Trophoblast cell (in vitro differentiated cells and primary cell): ENCODE data around the gene TGOLN2.

Experiments used
- DNase-seq, 2 donors: peaks; one replicate each; pipeline ENCODE4 v3.0.0-alpha.2; 2016
- H2AFZ ChIP-seq: 2 replicates; pipeline ENCODE4 v1.6.1; 2013; ENCODE audit warnings: low read length, moderate library complexity, mild to moderate bottlenecking; ENCODE audit not compliant: insufficient read depth, poor library complexity
- H2AK5ac ChIP-seq: 2 replicates; pipeline ENCODE4 v1.6.1; 2013; ENCODE audit warnings: mild to moderate bottlenecking, low read length
- H2BK120ac ChIP-seq: 2 replicates; pipeline ENCODE4 v1.6.1; 2013; ENCODE audit warnings: low read length, mild to moderate bottlenecking, moderate library complexity; ENCODE audit not compliant: insufficient read depth, poor library complexity
- H2BK12ac ChIP-seq: 2 replicates; pipeline ENCODE4 v1.6.1; 2013; ENCODE audit warnings: mild to moderate bottlenecking, low read length, moderate library complexity
- H2BK5ac ChIP-seq: 2 replicates; pipeline ENCODE4 v1.6.1; 2013; ENCODE audit warnings: low read length, low read depth, moderate library complexity, mild to moderate bottlenecking; ENCODE audit not compliant: poor library complexity
- H3K14ac ChIP-seq: 2 replicates; pipeline ENCODE4 v1.6.1; 2013; ENCODE audit warnings: mild to moderate bottlenecking, low read length
- H3K18ac ChIP-seq: 2 replicates; pipeline ENCODE4 v1.6.1; 2013; ENCODE audit warnings: mild to moderate bottlenecking, low read length
- H3K23ac ChIP-seq: 2 replicates; pipeline ENCODE4 v1.6.1; 2013; ENCODE audit warnings: low read length
- H3K27ac ChIP-seq: 2 replicates; pipeline ENCODE4 v1.5.1; 2013; ENCODE audit warnings: low read depth, mild to moderate bottlenecking, inconsistent platforms, low read length, moderate library complexity
- H3K27me3 ChIP-seq: 2 replicates; pipeline ENCODE4 v1.6.1; 2013; ENCODE audit warnings: inconsistent platforms, mild to moderate bottlenecking, low read length, moderate library complexity; ENCODE audit not compliant: insufficient read depth
- H3K36me3 ChIP-seq, 2 experiments: 1 replicate in 1 of 2; 2 replicates in 1 of 2; pipeline ENCODE4 v1.6.1; 2013; ENCODE audit warnings: low read length in 2 of 2, mild to moderate bottlenecking in 2 of 2, moderate library complexity in 1 of 2; ENCODE audit not compliant: insufficient read depth in 2 of 2, control insufficient read depth in 1 of 2
- H3K4ac ChIP-seq: 2 replicates; pipeline ENCODE4 v1.6.1; 2013; ENCODE audit warnings: low read depth, mild to moderate bottlenecking, low read length, moderate library complexity
- H3K4me1 ChIP-seq, 2 experiments: 1 replicate in 1 of 2; 2 replicates in 1 of 2; pipeline ENCODE4 v1.6.1; 2013; ENCODE audit warnings: low read length in 2 of 2, mild to moderate bottlenecking in 2 of 2, moderate library complexity in 1 of 2; ENCODE audit not compliant: insufficient read depth in 2 of 2, control insufficient read depth in 1 of 2
- H3K4me2 ChIP-seq: 2 replicates; pipeline ENCODE4 v1.6.1; 2013; ENCODE audit warnings: inconsistent platforms, mild to moderate bottlenecking, low read length, moderate library complexity
- H3K4me3 ChIP-seq: 2 replicates; pipeline ENCODE4 v1.5.1; 2013; ENCODE audit warnings: mild to moderate bottlenecking, low read depth, low read length, inconsistent platforms
- H3K79me1 ChIP-seq: one replicate; pipeline ENCODE4 v1.6.1; 2013; ENCODE audit warnings: low read length
- H3K79me2 ChIP-seq: 2 replicates; pipeline ENCODE4 v1.6.1; 2013; ENCODE audit warnings: low read length, mild to moderate bottlenecking; ENCODE audit not compliant: control insufficient read depth, insufficient read depth, poor library complexity
- H3K9ac ChIP-seq: 2 replicates; pipeline ENCODE4 v1.6.1; 2013; ENCODE audit warnings: mild to moderate bottlenecking, low read length
- H3K9me3 ChIP-seq: 2 replicates; pipeline ENCODE4 v1.6.1; 2013; ENCODE audit warnings: low read depth, mild to moderate bottlenecking, control low read depth, inconsistent platforms, low read length; ENCODE audit not compliant: insufficient read depth
- H4K12ac ChIP-seq: 2 replicates; pipeline ENCODE4 v1.6.1; 2013; ENCODE audit warnings: low read depth, mild to moderate bottlenecking, low read length, moderate library complexity
- H4K8ac ChIP-seq: 2 replicates; pipeline ENCODE4 v1.6.1; 2013; ENCODE audit warnings: low read depth, mild to moderate bottlenecking, low read length, moderate library complexity
- H4K91ac ChIP-seq: one replicate; pipeline ENCODE4 v1.6.1; 2013; ENCODE audit warnings: low read depth, mild to moderate bottlenecking, low read length, moderate library complexity
- WGBS: extraction: QIAGEN DNeasy Blood & Tissue Kit; methylation state at CpG from one replicate; pipeline ENCODE4 v1.1.7; 2013; ENCODE audit warnings: missing lambda C conversion rate; ENCODE audit not compliant: insufficient read length, insufficient coverage; ENCODE audit errors: extremely low coverage; 5-methylcytosine and 5-hydroxymethylcytosine counted together

Gene TGOLN2

GRCh38 chr2:85357736-85358135 lies 29.9 kb upstream of the TGOLN2 start:
- Histone ChIP-seq H3K4ac (no peak overlapping the region), H4K12ac (no peak overlapping the region), H3K9ac (no peak overlapping the region), H3K18ac (no peak overlapping the region), H3K9me3 (no peaks in the 10 kb centered on the region), H3K4me2 (no peak overlapping the region), H4K91ac (no peak overlapping the region), H3K4me1 (peaks cover 0 to 4% of the 10 kb centered on the region in 2 experiments), H4K8ac (no peak overlapping the region), H3K14ac (no peak overlapping the region), H2AK5ac (no peak overlapping the region), H2BK5ac (no peak overlapping the region), H3K27me3 (no peaks in the 10 kb centered on the region), H2BK120ac (no peak overlapping the region), H3K79me2 (peaks cover 2% of the 10 kb centered on the region), H3K23ac (no peak overlapping the region), H2AFZ (no peak overlapping the region), H3K27ac (no peak overlapping the region), H3K79me1 (peaks cover 2% of the 10 kb centered on the region), H3K36me3 (peaks cover 2 to 17% of the 10 kb centered on the region in 2 experiments), H3K4me3 (no peak overlapping the region), H2BK12ac (no peak overlapping the region)
- WGBS: no CpG with 5 or more reads among the region's 3 CpGs
- peak; percentile 27 to 67 for DNase-seq

GRCh38 chr2:85356186-85356585 lies 28.4 kb upstream of the TGOLN2 start:
- Histone ChIP-seq H3K27ac (no peak overlapping the region), H3K4me2 (no peak overlapping the region), H4K12ac (no peak overlapping the region), H3K9me3 (no peaks in the 10 kb centered on the region), H2BK5ac (no peak overlapping the region), H3K4ac (no peak overlapping the region), H4K91ac (no peak overlapping the region), H3K36me3 (peaks cover 2 to 17% of the 10 kb centered on the region in 2 experiments), H2BK120ac (no peak overlapping the region), H3K79me2 (peaks cover 2% of the 10 kb centered on the region), H3K4me1 (peaks cover 0 to 4% of the 10 kb centered on the region in 2 experiments), H3K4me3 (no peak overlapping the region), H3K79me1 (peaks cover 2% of the 10 kb centered on the region), H3K14ac (no peak overlapping the region), H3K27me3 (no peaks in the 10 kb centered on the region), H3K23ac (no peak overlapping the region), H4K8ac (no peak overlapping the region), H2AK5ac (no peak overlapping the region), H2BK12ac (no peak overlapping the region), H2AFZ (no peak overlapping the region), H3K18ac (no peak overlapping the region), H3K9ac (no peak overlapping the region)
- DNase-seq: no peak
- no CpG with 5 or more reads among the region's 2 CpGs for WGBS

GRCh38 chr2:85355521-85355920 lies 27.7 kb upstream of the TGOLN2 start:
- H3K36me3 ChIP-seq: peaks cover 3 to 22% of the 10 kb centered on the region in 2 experiments
- H3K79me2 ChIP-seq: peaks cover 2% of the 10 kb centered on the region

GRCh38 chr2:85355073-85355410 lies 27.3 kb upstream of the TGOLN2 start:
- Histone ChIP-seq H2BK12ac (no peak overlapping the region), H3K79me2 (peaks cover 2% of the 10 kb centered on the region), H3K9ac (peak overlapping the region; percentile 89), H2BK120ac (no peak overlapping the region), H3K14ac (peak overlapping the region; percentile 87), H3K18ac (peak overlapping the region; percentile 83), H3K79me1 (peaks cover 2% of the 10 kb centered on the region), H2AFZ (peak overlapping the region; percentile 64), H3K4me2 (peak overlapping the region; percentile 62), H3K9me3 (no peaks in the 10 kb centered on the region), H3K27me3 (no peaks in the 10 kb centered on the region), H4K8ac (peak overlapping the region; percentile 97), H3K36me3 (peaks cover 6 to 26% of the 10 kb centered on the region in 2 experiments), H3K4ac (peak overlapping the region; percentile 48), H3K4me1 (peaks cover 0 to 4% of the 10 kb centered on the region in 2 experiments), H4K91ac (peak overlapping the region; percentile 67), H2BK5ac (no peak overlapping the region), H4K12ac (peak overlapping the region; percentile 94), H2AK5ac (no peak overlapping the region), H3K27ac (no peak overlapping the region), H3K4me3 (peak overlapping the region; percentile 82), H3K23ac (no peak overlapping the region)
- no CpG with 5 or more reads among the region's 10 CpGs for WGBS
- no peak for DNase-seq

More at GRCh38 chr2:85355521-85355920, 27.7 kb upstream of the TGOLN2 start:
- H2BK5ac ChIP-seq: no peak overlapping the region
- H3K14ac ChIP-seq: no peak overlapping the region
- H2AK5ac ChIP-seq: no peak overlapping the region
- H2BK12ac ChIP-seq: no peak overlapping the region
- no peak overlapping the region for H4K12ac ChIP-seq
- H3K4me2 ChIP-seq: peak overlapping the region; percentile 62
- H2BK120ac ChIP-seq: no peak overlapping the region
- H4K91ac ChIP-seq: no peak overlapping the region
- H3K79me1 ChIP-seq: peaks cover 2% of the 10 kb centered on the region
- peaks cover 0 to 4% of the 10 kb centered on the region in 2 experiments for H3K4me1 ChIP-seq
- no peak overlapping the region for H3K4ac ChIP-seq
- DNase-seq: no peak
- H3K23ac ChIP-seq: no peak overlapping the region
- no peaks in the 10 kb centered on the region for H3K9me3 ChIP-seq
- H3K18ac ChIP-seq: no peak overlapping the region
- no peak overlapping the region for H2AFZ ChIP-seq
- H3K9ac ChIP-seq: no peak overlapping the region
- WGBS: no CpG with 5 or more reads among the region's 3 CpGs
- H4K8ac ChIP-seq: no peak overlapping the region
- no peak overlapping the region for H3K27ac ChIP-seq
- no peaks in the 10 kb centered on the region for H3K27me3 ChIP-seq
- H3K4me3 ChIP-seq: no peak overlapping the region
